B cell (primary cell): ENCODE measurements around the gene PTPRO. TPM values are rescaled to one million over a fixed set of nuclear protein-coding genes. Genes with fewer than 3 reads are reported as not detected.

Experiments used
- ATAC-seq: fragments of 200-7000 bp; cut with Tn5 transposase; one replicate; pipeline ENCODE4 v1.10.0; 2021; ENCODE audit warnings: low read depth, mild to moderate bottlenecking, moderate number of reproducible peaks, moderate library complexity
- CTCF ChIA-PET: fragments of 350-600 bp; sonication (Branson Sonifier 250); formaldehyde crosslinking; loops from one replicate; lab custom pipeline; 2021; ENCODE audit warnings: antibody characterized with exemption, inconsistent platforms; lab: Charles Lee
- POLR2A ChIA-PET: fragments of 350-600 bp; sonication (Branson Sonifier 250); formaldehyde crosslinking; loops from one replicate; lab custom pipeline; 2021; ENCODE audit warnings: antibody characterized with exemption; lab: Charles Lee
- DNase-seq: peaks from one replicate; pipeline ENCODE4 v3.0.0; 2013
- H2AFZ ChIP-seq: 2 replicates; pipeline ENCODE4 v1.6.1; 2012; ENCODE audit warnings: mild to moderate bottlenecking, low read depth, low read length; ENCODE audit not compliant: insufficient read depth, poor library complexity, severe bottlenecking
- H3K27ac ChIP-seq, 2 donors: 1 replicate in 1 of 2; 2 replicates in 1 of 2; pipeline ENCODE4 v1.5.1; 2012 to 2013; ENCODE audit warnings: low read length in 2 of 2, mild to moderate bottlenecking in 2 of 2, moderate library complexity in 1 of 2
- H3K27me3 ChIP-seq, 4 experiments: fragments of 200-600 bp in 1 of 4; sonication (generic) in 1 of 4; replicated peaks in 1 of 4; 1 replicate in 2 of 4; 2 replicates in 2 of 4; pipeline versions ENCODE4 v1.6.1 to v1.7.0; 2013 to 2016; ENCODE audit warnings: low read length in 3 of 4, mild to moderate bottlenecking in 2 of 4, mixed read lengths in 1 of 4, moderate library complexity in 1 of 4; ENCODE audit not compliant: insufficient read depth in 4 of 4, control insufficient read depth in 3 of 4; ENCODE audit errors: control extremely low read depth in 1 of 4
- H3K36me3 ChIP-seq, 2 experiments: replicated peaks in 1 of 2; 1 replicate in 1 of 2; 2 replicates in 1 of 2; pipeline versions ENCODE4 v1.6.1 to v1.7.1; 2013; ENCODE audit warnings: low read length in 1 of 2; ENCODE audit not compliant: insufficient read depth in 2 of 2, control insufficient read depth in 1 of 2; ENCODE audit errors: control extremely low read depth in 1 of 2, extremely low read depth in 1 of 2
- H3K4me1 ChIP-seq, 2 donors: fragments of 200-600 bp in 1 of 2; sonication (generic) in 1 of 2; 1 replicate in 1 of 2; 2 replicates in 1 of 2; pipeline versions ENCODE4 v1.5.1 to v1.6.1; 2013 to 2017; ENCODE audit warnings: low read length in 2 of 2; ENCODE audit not compliant: control insufficient read depth in 2 of 2, insufficient read depth in 2 of 2
- H3K4me2 ChIP-seq: replicated peaks from 2 replicates; pipeline ENCODE3; 2012; ENCODE audit warnings: mild to moderate bottlenecking, low read depth, low read length; ENCODE audit not compliant: poor library complexity, severe bottlenecking
- H3K4me3 ChIP-seq, 5 experiments: fragments of 200-600 bp in 1 of 5; sonication (generic) in 1 of 5; 1 replicate in 3 of 5; 2 replicates in 2 of 5; pipeline versions ENCODE4 v1.5.1 to v1.7.0; 2011 to 2016; ENCODE audit warnings: low read length in 4 of 5, mild to moderate bottlenecking in 4 of 5, low read depth in 2 of 5, control low read depth in 1 of 5, moderate library complexity in 1 of 5; ENCODE audit not compliant: insufficient read depth in 1 of 5; ENCODE audit errors: control extremely low read depth in 1 of 5, extremely low read depth in 1 of 5
- H3K79me2 ChIP-seq: fragments of 200-600 bp; sonication (generic); one replicate; pipeline ENCODE4 v1.6.0; 2016; ENCODE audit warnings: low read length; ENCODE audit not compliant: control insufficient read depth, insufficient read depth
- H3K9ac ChIP-seq: fragments of 200-600 bp; sonication (generic); 2 replicates; pipeline ENCODE4 v1.6.1; 2017; ENCODE audit warnings: mild to moderate bottlenecking, low read length, moderate library complexity
- H3K9me3 ChIP-seq, 3 donors: one replicate each; pipeline versions ENCODE4 v1.6.1 to v1.7.1; 2013; ENCODE audit warnings: low read length in 2 of 3; ENCODE audit not compliant: control insufficient read depth in 2 of 3, insufficient read depth in 1 of 3; ENCODE audit errors: control extremely low read depth in 1 of 3
- H4K20me1 ChIP-seq: 2 replicates; pipeline ENCODE4 v1.6.0; 2012; ENCODE audit warnings: mild to moderate bottlenecking, low read length; ENCODE audit not compliant: insufficient read depth, control insufficient read depth, poor library complexity, severe bottlenecking
- H3K27ac Mint-ChIP-seq: one replicate; pipeline ENCODE4 v1.8.0; 2021; ENCODE audit warnings: mixed read lengths
- H3K27me3 Mint-ChIP-seq: one replicate; pipeline ENCODE4 v1.8.0; 2021; ENCODE audit warnings: mixed read lengths
- H3K4me1 Mint-ChIP-seq: one replicate; pipeline ENCODE4 v1.8.0; 2021; ENCODE audit warnings: mixed read lengths
- H3K4me3 Mint-ChIP-seq: one replicate; pipeline ENCODE4 v1.8.0; 2021; ENCODE audit warnings: mixed read lengths
- H3K9me3 Mint-ChIP-seq: one replicate; pipeline ENCODE4 v1.8.0; 2022; ENCODE audit warnings: mixed read lengths; ENCODE audit not compliant: insufficient read depth
- EZH2 ChIP-seq: IDR thresholded peaks from 2 replicates; pipeline ENCODE4 v1.6.1; 2012; ENCODE audit warnings: borderline replicate concordance, low read depth, mild to moderate bottlenecking, moderate library complexity, low read length; ENCODE audit not compliant: insufficient read depth, poor library complexity, severe bottlenecking
- WGBS: methylation state at CpG from one replicate; pipeline ENCODE4 v1.1.5; 2013; ENCODE audit warnings: missing lambda C conversion rate; ENCODE audit not compliant: insufficient coverage; 5-methylcytosine and 5-hydroxymethylcytosine counted together
- intact Hi-C: fragments of 100-400 bp; cut with micrococcal nuclease; formaldehyde crosslinking; loops from one replicate; pipeline ENCODE4 v1.10.0; 2022
- polyA plus RNA-seq: library from polyadenylated mRNA; depleted of rRNA; stranded (reverse); fragments of >200 nt; gene quantifications from 2 replicates; pipeline ENCODE4 v1.2.3, GENCODE V29; 2012
- total RNA-seq, 2 donors: library from RNA; stranded (reverse); fragments of 120-200 nt in 1 of 2; gene quantifications; 1 replicate in 1 of 2; 2 replicates in 1 of 2; pipeline versions ENCODE4 v1.2.3 to v1.2.4, GENCODE V29; 2013 to 2022
- TF ChIP-seq, protein P1 (sequence below): fragments of 200-600 bp; IDR thresholded peaks from one replicate; pipeline ENCODE4 v1.8.0; 2022; ENCODE audit warnings: antibody characterized with exemption, mild to moderate bottlenecking

The PTPRO gene
- total and polyA plus RNA-seq, 2 donors (not counting 1 experiment from before 2014, with no cell fraction given): 23.1 to 23.6 TPM

DNA sequence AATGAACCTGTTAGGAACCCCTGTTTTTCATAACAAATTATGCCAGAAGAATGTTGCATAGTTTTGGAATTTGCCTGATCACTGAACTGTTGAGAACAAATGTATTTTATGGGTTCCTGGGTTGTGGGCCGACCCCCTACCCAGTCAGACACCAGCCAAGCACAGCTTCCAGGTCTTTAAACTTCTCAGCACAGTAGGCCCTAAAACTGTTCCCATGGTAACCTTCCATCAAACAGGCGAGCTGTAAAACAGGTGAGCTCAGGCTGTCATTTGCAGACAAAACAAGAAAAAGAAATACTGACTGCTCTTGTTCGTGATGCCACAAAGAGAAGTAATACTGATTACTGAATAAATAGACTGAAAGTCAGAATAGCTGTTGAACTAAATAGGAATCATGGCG lies 147.0 kb downstream of the PTPRO start:
- intact Hi-C loops: no loop called here
- H3K4me2 ChIP-seq: no peak overlapping the region
- no peak for ATAC-seq
- ChIA-PET CTCF (no interaction called here), POLR2A (no interaction called here)
- H3K27ac Mint-ChIP-seq: no peak overlapping the region
- no peak overlapping the region for H3K9ac ChIP-seq
- H3K4me3 ChIP-seq: no peak overlapping the region
- no peak overlapping the region for H2AFZ ChIP-seq
- H3K4me1 ChIP-seq: no peaks in the 10 kb centered on the region
- H3K27me3 Mint-ChIP-seq: peaks cover 41% of the 10 kb centered on the region
- H3K36me3 ChIP-seq: no peaks in the 10 kb centered on the region
- H3K4me1 Mint-ChIP-seq: no peaks in the 10 kb centered on the region
- TF ChIP-seq, protein P1, sequence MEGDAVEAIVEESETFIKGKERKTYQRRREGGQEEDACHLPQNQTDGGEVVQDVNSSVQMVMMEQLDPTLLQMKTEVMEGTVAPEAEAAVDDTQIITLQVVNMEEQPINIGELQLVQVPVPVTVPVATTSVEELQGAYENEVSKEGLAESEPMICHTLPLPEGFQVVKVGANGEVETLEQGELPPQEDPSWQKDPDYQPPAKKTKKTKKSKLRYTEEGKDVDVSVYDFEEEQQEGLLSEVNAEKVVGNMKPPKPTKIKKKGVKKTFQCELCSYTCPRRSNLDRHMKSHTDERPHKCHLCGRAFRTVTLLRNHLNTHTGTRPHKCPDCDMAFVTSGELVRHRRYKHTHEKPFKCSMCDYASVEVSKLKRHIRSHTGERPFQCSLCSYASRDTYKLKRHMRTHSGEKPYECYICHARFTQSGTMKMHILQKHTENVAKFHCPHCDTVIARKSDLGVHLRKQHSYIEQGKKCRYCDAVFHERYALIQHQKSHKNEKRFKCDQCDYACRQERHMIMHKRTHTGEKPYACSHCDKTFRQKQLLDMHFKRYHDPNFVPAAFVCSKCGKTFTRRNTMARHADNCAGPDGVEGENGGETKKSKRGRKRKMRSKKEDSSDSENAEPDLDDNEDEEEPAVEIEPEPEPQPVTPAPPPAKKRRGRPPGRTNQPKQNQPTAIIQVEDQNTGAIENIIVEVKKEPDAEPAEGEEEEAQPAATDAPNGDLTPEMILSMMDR: no peak
- no peak for TF ChIP-seq EZH2
- no peak for DNase-seq
- H3K4me3 Mint-ChIP-seq: no peak overlapping the region
- H3K27ac ChIP-seq: no peak overlapping the region
- H3K9me3 Mint-ChIP-seq: no peaks in the 10 kb centered on the region
- no peaks in the 10 kb centered on the region for H4K20me1 ChIP-seq
- peaks cover 0 to 10% (median 0%) of the 10 kb centered on the region in 4 experiments for H3K27me3 ChIP-seq
- no peaks in the 10 kb centered on the region for H3K79me2 ChIP-seq
- WGBS: 60% methylated on average over 1 of the region's 4 CpGs
- no peaks in the 10 kb centered on the region for H3K9me3 ChIP-seq

DNA sequence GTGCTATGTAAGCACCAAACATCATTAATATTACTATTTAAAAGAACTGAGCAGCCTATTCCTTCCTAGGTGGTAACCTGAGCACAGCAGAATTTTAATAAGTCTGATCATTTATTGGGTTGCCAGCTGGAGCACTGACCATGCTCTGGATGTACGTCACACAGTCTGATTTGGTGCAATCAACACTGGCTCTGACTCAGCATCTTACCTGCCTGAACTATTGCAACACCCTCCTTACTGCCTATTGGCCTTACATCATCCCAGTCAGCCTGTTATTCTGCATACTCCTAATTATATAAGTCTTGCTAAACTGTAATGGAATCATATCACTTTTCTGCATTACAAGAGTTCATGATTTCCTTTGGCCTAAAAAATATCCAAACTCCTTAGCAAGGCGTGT lies 149.7 kb downstream of the PTPRO start:
- H3K36me3 ChIP-seq: no peaks in the 10 kb centered on the region
- no peak overlapping the region for H3K9ac ChIP-seq
- ATAC-seq (no peak), DNase-seq (no peak)
- Mint-ChIP-seq H3K4me1 (no peaks in the 10 kb centered on the region), H3K27me3 (peaks cover 29% of the 10 kb centered on the region), H3K27ac (no peak overlapping the region), H3K9me3 (no peaks in the 10 kb centered on the region), H3K4me3 (no peak overlapping the region)
- no peaks in the 10 kb centered on the region for H3K79me2 ChIP-seq
- CTCF ChIA-PET: no interaction called here
- POLR2A ChIA-PET: no interaction called here
- 59% methylated on average over 2 of the region's 2 CpGs for WGBS
- intact Hi-C loops: no loop called here
- H3K27me3 ChIP-seq: peaks cover 0 to 3% (median 0%) of the 10 kb centered on the region in 4 experiments
- no peak overlapping the region for H3K4me2 ChIP-seq
- H2AFZ ChIP-seq: no peak overlapping the region
- no peaks in the 10 kb centered on the region for H4K20me1 ChIP-seq
- no peak overlapping the region for H3K4me3 ChIP-seq
- no peak for TF ChIP-seq EZH2
- TF ChIP-seq, protein P1: no peak
- H3K9me3 ChIP-seq: no peaks in the 10 kb centered on the region
- no peaks in the 10 kb centered on the region for H3K4me1 ChIP-seq
- no peak overlapping the region for H3K27ac ChIP-seq
